Natural killer cell (primary cell): ENCODE data around the gene CD209. TPM values are rescaled to one million over a fixed set of nuclear protein-coding genes. Genes with fewer than 3 reads are reported as not detected.

ENCODE experiments used
- ATAC-seq, 3 donors: fragments of 150-1000 bp in 2 of 3; fragments of 200-7000 bp in 1 of 3; cut with Tn5 transposase; 1 replicate in 1 of 3; 2 replicates in 2 of 3; pipeline ENCODE4 v1.10.0; 2021; ENCODE audit warnings: mild to moderate bottlenecking in 2 of 3, moderate library complexity in 2 of 3
- DNase-seq, 2 donors: peaks; one replicate each; pipeline versions ENCODE4 v3.0.0 to v3.0.0-alpha.2; 2013 to 2021; ENCODE audit warnings: mixed read lengths in 1 of 2
- H3K27ac ChIP-seq: one replicate; pipeline ENCODE4 v1.5.1; 2013; ENCODE audit warnings: mild to moderate bottlenecking, low read length
- H3K27me3 ChIP-seq: one replicate; pipeline ENCODE4 v1.6.1; 2013; ENCODE audit warnings: low read length; ENCODE audit not compliant: control insufficient read depth, insufficient read depth
- H3K36me3 ChIP-seq: one replicate; pipeline ENCODE4 v1.6.1; 2013; ENCODE audit warnings: low read length; ENCODE audit not compliant: control insufficient read depth, insufficient read depth
- H3K4me1 ChIP-seq: one replicate; pipeline ENCODE4 v1.6.1; 2013; ENCODE audit warnings: low read length; ENCODE audit not compliant: control insufficient read depth, insufficient read depth
- H3K4me3 ChIP-seq: one replicate; pipeline ENCODE4 v1.5.1; 2013; ENCODE audit warnings: low read length
- H3K9me3 ChIP-seq: one replicate; pipeline ENCODE4 v1.6.1; 2013; ENCODE audit warnings: low read length; ENCODE audit not compliant: control insufficient read depth, insufficient read depth
- H3K27ac Mint-ChIP-seq, 2 donors: one replicate each; pipeline ENCODE4 v1.8.0; 2022; ENCODE audit warnings: mild to moderate bottlenecking in 2 of 2, mixed read lengths in 2 of 2, moderate library complexity in 1 of 2
- H3K27me3 Mint-ChIP-seq, 2 donors: one replicate each; pipeline ENCODE4 v1.8.0; 2022; ENCODE audit warnings: low read depth in 2 of 2, mixed read lengths in 2 of 2
- H3K36me3 Mint-ChIP-seq: one replicate; pipeline ENCODE4 v1.8.0; 2022; ENCODE audit warnings: mixed read lengths
- H3K4me1 Mint-ChIP-seq, 2 donors: one replicate each; pipeline ENCODE4 v1.8.0; 2022; ENCODE audit warnings: mixed read lengths in 2 of 2
- H3K4me3 Mint-ChIP-seq: one replicate; pipeline ENCODE4 v1.8.0; 2022; ENCODE audit warnings: mild to moderate bottlenecking, moderate library complexity, mixed read lengths
- H3K9me3 Mint-ChIP-seq, 2 donors: one replicate each; pipeline ENCODE4 v1.8.0; 2022; ENCODE audit warnings: mixed read lengths in 2 of 2
- WGBS: methylation state at CpG from one replicate; pipeline ENCODE4 v1.1.7; 2013; ENCODE audit warnings: missing lambda C conversion rate; ENCODE audit not compliant: insufficient coverage; 5-methylcytosine and 5-hydroxymethylcytosine counted together
- intact Hi-C: fragments of 100-400 bp; cut with micrococcal nuclease; formaldehyde crosslinking; loops from one replicate; pipeline ENCODE4 v1.14.2; 2022
- total RNA-seq, 4 donors: library from RNA; stranded (reverse); fragments of 120-200 nt in 1 of 4; gene quantifications; one replicate each; pipeline versions ENCODE4 v1.2.3 to v1.2.4, GENCODE V29; 2013 to 2022
- TF ChIP-seq, protein P1 (sequence below): fragments of 200-600 bp; IDR thresholded peaks from one replicate; pipeline ENCODE4 v1.8.0; 2022; ENCODE audit warnings: antibody characterized with exemption

CD209 gene
- total RNA-seq, 3 donors from 2014 or later (not counting 1 experiment from before 2014, with no cell fraction given) = 0.10 TPM; not detected in 2

DNA sequence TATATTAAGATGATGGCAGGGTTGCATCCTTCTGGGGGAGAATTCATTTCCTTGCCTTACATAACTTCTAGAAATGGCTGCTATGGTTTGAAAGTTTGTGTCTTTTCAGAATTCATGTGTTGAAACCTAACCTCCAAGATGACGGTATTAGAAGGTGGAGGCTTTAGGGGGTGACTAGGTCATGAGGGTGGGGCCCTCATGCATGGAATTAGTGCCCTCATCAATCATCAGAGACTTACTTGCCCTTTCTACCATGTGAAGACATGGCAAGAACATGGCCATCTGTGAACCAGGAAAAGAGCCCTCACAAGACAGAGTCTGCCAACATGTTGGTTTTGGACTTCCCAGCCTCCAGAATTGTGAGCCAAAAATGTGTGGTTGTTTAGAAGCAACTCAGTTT, 30.6 kb downstream of the CD209 start:
- Histone ChIP-seq H3K9me3 (peaks cover 4% of the 10 kb centered on the region), H3K4me3 (no peak overlapping the region), H3K27me3 (no peaks in the 10 kb centered on the region), H3K27ac (no peak overlapping the region), H3K36me3 (no peaks in the 10 kb centered on the region), H3K4me1 (peaks cover 10% of the 10 kb centered on the region)
- H3K36me3 Mint-ChIP-seq = no peaks in the 10 kb centered on the region
- H3K27ac Mint-ChIP-seq = no peak overlapping the region
- WGBS = 100% methylated on average over 1 of the region's 1 CpG
- peaks cover 0 to 5% of the 10 kb centered on the region in 2 donors for H3K27me3 Mint-ChIP-seq
- H3K4me3 Mint-ChIP-seq = no peak overlapping the region
- no peak for ATAC-seq
- H3K4me1 Mint-ChIP-seq = no peaks in the 10 kb centered on the region
- no peaks in the 10 kb centered on the region for H3K9me3 Mint-ChIP-seq
- intact Hi-C loops = no loop called here
- DNase-seq = no peak
- TF ChIP-seq, protein P1, sequence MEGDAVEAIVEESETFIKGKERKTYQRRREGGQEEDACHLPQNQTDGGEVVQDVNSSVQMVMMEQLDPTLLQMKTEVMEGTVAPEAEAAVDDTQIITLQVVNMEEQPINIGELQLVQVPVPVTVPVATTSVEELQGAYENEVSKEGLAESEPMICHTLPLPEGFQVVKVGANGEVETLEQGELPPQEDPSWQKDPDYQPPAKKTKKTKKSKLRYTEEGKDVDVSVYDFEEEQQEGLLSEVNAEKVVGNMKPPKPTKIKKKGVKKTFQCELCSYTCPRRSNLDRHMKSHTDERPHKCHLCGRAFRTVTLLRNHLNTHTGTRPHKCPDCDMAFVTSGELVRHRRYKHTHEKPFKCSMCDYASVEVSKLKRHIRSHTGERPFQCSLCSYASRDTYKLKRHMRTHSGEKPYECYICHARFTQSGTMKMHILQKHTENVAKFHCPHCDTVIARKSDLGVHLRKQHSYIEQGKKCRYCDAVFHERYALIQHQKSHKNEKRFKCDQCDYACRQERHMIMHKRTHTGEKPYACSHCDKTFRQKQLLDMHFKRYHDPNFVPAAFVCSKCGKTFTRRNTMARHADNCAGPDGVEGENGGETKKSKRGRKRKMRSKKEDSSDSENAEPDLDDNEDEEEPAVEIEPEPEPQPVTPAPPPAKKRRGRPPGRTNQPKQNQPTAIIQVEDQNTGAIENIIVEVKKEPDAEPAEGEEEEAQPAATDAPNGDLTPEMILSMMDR = no peak

DNA sequence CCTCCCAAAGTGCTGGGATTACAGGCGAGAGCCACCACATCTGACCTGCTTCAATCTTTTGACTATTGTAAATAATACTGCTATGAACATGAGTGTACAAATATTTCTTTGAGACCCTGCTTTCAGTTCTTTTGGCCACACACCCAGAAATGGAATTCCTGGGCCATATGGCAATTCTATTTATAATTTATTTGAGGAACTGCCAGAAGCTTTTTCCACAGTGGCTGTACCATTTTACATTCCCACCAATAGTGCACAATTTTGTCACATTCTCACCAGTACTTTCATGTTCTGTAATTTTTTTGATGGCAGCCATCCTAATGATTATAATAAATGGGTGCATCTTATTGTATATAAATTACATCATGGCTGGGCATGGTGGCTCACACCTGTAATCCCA, 31.7 kb downstream of the CD209 start:
- H3K4me1 Mint-ChIP-seq = no peaks in the 10 kb centered on the region
- intact Hi-C loops = no loop called here
- Histone ChIP-seq H3K27ac (no peak overlapping the region), H3K36me3 (no peaks in the 10 kb centered on the region), H3K27me3 (no peaks in the 10 kb centered on the region), H3K4me1 (peaks cover 10% of the 10 kb centered on the region), H3K4me3 (no peak overlapping the region), H3K9me3 (peaks cover 4% of the 10 kb centered on the region)
- ATAC-seq = no peak
- 100% methylated on average over 1 of the region's 1 CpG for whole genome bisulfite sequencing
- H3K4me3 Mint-ChIP-seq = no peak overlapping the region
- TF ChIP-seq, protein P1 = no peak
- no peaks in the 10 kb centered on the region for H3K9me3 Mint-ChIP-seq
- H3K36me3 Mint-ChIP-seq = no peaks in the 10 kb centered on the region
- no peak overlapping the region for H3K27ac Mint-ChIP-seq
- DNase-seq = no peak
- H3K27me3 Mint-ChIP-seq = peaks cover 0 to 5% of the 10 kb centered on the region in 2 donors

- no peaks in the 10 kb centered on the region for H3K27me3 ChIP-seq
- Mint-ChIP-seq H3K4me1 (peaks cover 14% of the 10 kb centered on the region in 2 donors), H3K27me3 (peaks cover 0 to 3% of the 10 kb centered on the region in 2 donors), H3K36me3 (no peaks in the 10 kb centered on the region), H3K4me3 (no peak overlapping the region), H3K27ac (no peak overlapping the region), H3K9me3 (no peaks in the 10 kb centered on the region)
- intact Hi-C loops = no loop called here
- 78% methylated on average over 5 of the region's 5 CpGs for WGBS
- H3K4me1 ChIP-seq = peaks cover 26% of the 10 kb centered on the region
- ATAC-seq (no peak), DNase-seq (no peak)
- no peaks in the 10 kb centered on the region for H3K36me3 ChIP-seq
- H3K9me3 ChIP-seq = no peaks in the 10 kb centered on the region
- no peak overlapping the region for H3K27ac ChIP-seq
- TF ChIP-seq, protein P1 = no peak
- H3K4me3 ChIP-seq = no peak overlapping the region
Observed at GRCh38 chr19:7710616-7711015, 36.7 kb downstream of the CD209 start.

- DNase-seq = no peak
- Histone ChIP-seq H3K36me3 (no peaks in the 10 kb centered on the region), H3K4me3 (no peak overlapping the region), H3K27me3 (no peaks in the 10 kb centered on the region), H3K4me1 (peaks cover 32% of the 10 kb centered on the region), H3K27ac (no peak overlapping the region), H3K9me3 (no peaks in the 10 kb centered on the region)
- no peak for ATAC-seq
- 87% methylated on average over 8 of the region's 10 CpGs for WGBS
- H3K4me3 Mint-ChIP-seq = no peak overlapping the region
- H3K4me1 Mint-ChIP-seq = peaks cover 16 to 18% of the 10 kb centered on the region in 2 donors
- H3K9me3 Mint-ChIP-seq = no peaks in the 10 kb centered on the region
- H3K27me3 Mint-ChIP-seq = peaks cover 0 to 3% of the 10 kb centered on the region in 2 donors
- no peaks in the 10 kb centered on the region for H3K36me3 Mint-ChIP-seq
- intact Hi-C loops = no loop called here
- H3K27ac Mint-ChIP-seq = no peak overlapping the region
- TF ChIP-seq, protein P1 = no peak
Observed at GRCh38 chr19:7709932-7710460, 37.3 kb downstream of the CD209 start.
